Suprapubic skin (tissue), 4 donors: Measurements from ENCODE around the gene WSCD1.

Experiments used
- EP300 ChIP-seq: sonication (generic); formaldehyde crosslinking; IDR thresholded peaks from one replicate; pipeline ENCODE4 v1.6.1; 2017; ENCODE audit warnings: antibody characterized with exemption
- POLR2A ChIP-seq, 2 donors: fragments of 450-650 bp; IDR thresholded peaks; one replicate each; pipeline ENCODE4 v1.6.1; 2017; ENCODE audit warnings: antibody characterized with exemption in 2 of 2, mild to moderate bottlenecking in 2 of 2, moderate library complexity in 2 of 2
- POLR2AphosphoS5 ChIP-seq, 3 donors: sonication (generic); formaldehyde crosslinking; IDR thresholded peaks; one replicate each; pipeline ENCODE4 v1.6.1; 2017; ENCODE audit warnings: antibody characterized with exemption in 3 of 3
- TF ChIP-seq, protein P1 (sequence below), 2 donors: fragments of 200-600 bp in 1 of 2; fragments of 450-650 bp in 1 of 2; sonication (generic) in 1 of 2; IDR thresholded peaks; one replicate each; pipeline ENCODE4 v1.5.1; 2016 to 2019; ENCODE audit warnings: antibody characterized with exemption in 2 of 2, mild to moderate bottlenecking in 1 of 2, moderate library complexity in 1 of 2

DNA sequence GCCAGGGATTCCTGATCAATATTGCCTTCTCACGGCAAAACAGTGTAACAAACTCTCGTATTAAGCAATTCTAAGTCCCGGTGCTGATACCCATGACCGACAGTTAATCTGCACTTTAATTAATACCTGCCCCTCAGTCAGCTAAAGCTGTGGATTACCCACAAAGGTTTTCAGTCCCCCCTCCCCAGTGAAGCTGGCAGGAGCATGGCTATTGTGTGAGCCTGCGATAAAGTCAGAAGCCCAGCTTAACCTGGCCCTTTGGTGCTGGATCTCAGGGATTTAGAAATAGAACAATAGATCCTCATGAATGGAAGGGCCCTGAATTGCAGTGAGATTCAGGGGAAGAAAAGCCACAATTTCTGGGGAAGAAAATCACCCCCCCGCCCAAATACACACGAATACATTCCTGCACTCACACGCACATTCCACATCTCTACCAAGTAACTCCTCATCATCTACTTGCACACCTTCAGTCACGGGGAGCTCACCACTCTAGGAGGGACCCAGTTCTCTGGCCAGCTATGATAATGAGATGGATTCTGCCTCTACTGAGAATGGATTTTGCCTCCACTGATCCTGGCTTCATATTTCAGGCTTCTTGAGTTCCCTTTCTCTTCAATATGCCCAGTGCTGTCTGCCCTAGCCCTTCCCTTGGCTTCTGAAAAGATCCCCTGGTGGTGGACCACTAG is 102.6 kb downstream of the WSCD1 start:
- TF ChIP-seq, protein P1, sequence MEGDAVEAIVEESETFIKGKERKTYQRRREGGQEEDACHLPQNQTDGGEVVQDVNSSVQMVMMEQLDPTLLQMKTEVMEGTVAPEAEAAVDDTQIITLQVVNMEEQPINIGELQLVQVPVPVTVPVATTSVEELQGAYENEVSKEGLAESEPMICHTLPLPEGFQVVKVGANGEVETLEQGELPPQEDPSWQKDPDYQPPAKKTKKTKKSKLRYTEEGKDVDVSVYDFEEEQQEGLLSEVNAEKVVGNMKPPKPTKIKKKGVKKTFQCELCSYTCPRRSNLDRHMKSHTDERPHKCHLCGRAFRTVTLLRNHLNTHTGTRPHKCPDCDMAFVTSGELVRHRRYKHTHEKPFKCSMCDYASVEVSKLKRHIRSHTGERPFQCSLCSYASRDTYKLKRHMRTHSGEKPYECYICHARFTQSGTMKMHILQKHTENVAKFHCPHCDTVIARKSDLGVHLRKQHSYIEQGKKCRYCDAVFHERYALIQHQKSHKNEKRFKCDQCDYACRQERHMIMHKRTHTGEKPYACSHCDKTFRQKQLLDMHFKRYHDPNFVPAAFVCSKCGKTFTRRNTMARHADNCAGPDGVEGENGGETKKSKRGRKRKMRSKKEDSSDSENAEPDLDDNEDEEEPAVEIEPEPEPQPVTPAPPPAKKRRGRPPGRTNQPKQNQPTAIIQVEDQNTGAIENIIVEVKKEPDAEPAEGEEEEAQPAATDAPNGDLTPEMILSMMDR (IDR thresholded peaks at IDR 0.05): no peak
- no peak for TF ChIP-seq POLR2AphosphoS5 (IDR thresholded peaks at IDR 0.05)
- no peak for TF ChIP-seq POLR2A (IDR thresholded peaks at IDR 0.05)
- no peak for TF ChIP-seq EP300
